Activated T-cell treated with anti-CD3 and anti-CD28 coated beads, Interleukin-2, amount 50 U/mL, for 24 hours (primary cell): ENCODE data around the gene CCDC141.
A peak's percentile ranks its signal among the peaks of the same experiment; 100 is the strongest.

Experiments
- DNase-seq: peaks from one replicate; pipeline ENCODE4 v3.0.0-alpha.2; 2020
- H3K27ac Mint-ChIP-seq: 2 replicates; pipeline ENCODE4 v1.8.0; 2020; ENCODE audit warnings: mild to moderate bottlenecking, mixed read lengths
- H3K27me3 Mint-ChIP-seq: 2 replicates; pipeline ENCODE4 v1.8.0; 2020; ENCODE audit warnings: mixed read lengths
- H3K36me3 Mint-ChIP-seq: 2 replicates; pipeline ENCODE4 v1.8.0; 2020; ENCODE audit warnings: low read depth, mixed read lengths
- H3K4me1 Mint-ChIP-seq: 2 replicates; pipeline ENCODE4 v1.8.0; 2020; ENCODE audit warnings: low read depth, mixed read lengths
- H3K4me3 Mint-ChIP-seq: 2 replicates; pipeline ENCODE4 v1.8.0; 2020; ENCODE audit warnings: mild to moderate bottlenecking, moderate library complexity, mixed read lengths
- H3K9me3 Mint-ChIP-seq: 2 replicates; pipeline ENCODE4 v1.8.0; 2020; ENCODE audit warnings: mixed read lengths

CCDC141 gene

DNA sequence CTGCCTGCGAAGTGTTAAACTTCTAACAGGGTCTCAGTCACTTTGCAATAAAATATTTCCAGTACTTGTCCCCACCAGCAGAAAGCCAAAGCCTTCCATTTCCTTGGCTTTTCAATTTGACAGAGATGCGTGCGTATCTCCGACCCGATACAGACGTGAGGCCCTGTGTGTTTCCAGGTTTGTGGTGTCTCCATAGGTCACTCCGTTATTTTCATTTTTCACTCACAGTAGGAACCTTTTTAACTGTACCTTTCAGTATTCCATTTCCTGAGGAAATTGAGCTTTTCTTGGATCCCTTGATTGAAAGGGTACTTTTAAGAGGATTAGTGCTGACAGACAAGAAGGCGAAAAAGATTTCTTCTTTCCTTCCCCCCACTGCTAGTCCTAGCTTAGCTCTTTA, 126.4 kb downstream of the CCDC141 start:
- no peaks in the 10 kb centered on the region for H3K9me3 Mint-ChIP-seq
- no peaks in the 10 kb centered on the region for H3K27me3 Mint-ChIP-seq
- H3K27ac Mint-ChIP-seq, result no peak overlapping the region
- H3K4me3 Mint-ChIP-seq, result no peak overlapping the region
- H3K36me3 Mint-ChIP-seq, result no peaks in the 10 kb centered on the region
- no peaks in the 10 kb centered on the region for H3K4me1 Mint-ChIP-seq
- DNase-seq, result no peak

DNA sequence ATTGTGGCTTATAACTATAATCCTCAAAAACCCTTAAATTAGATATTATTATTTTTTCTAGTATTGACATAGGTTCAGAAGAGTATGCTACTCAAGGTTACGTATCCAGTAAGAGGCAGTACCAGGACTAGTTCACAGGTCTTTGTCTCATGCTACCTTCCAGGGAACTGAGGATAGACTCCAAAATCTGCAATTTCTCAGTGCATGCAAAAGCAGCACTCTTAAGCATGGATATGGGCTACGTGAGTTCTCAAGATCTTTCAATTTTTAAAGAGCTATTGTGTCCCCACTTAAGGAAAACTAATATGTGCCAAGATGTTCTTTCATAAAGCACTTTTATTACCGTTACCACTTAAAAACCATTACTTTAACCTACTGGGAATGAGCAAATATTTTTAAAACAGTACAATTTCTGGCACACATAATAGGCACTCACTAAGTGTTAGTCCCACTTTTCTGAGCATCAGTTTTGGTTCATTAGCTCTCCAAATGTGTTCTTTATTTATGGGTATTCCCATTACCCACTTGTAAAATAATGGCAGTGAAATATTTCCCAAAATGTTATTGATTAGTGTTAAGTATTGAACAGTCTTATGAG, 128.9 kb downstream of the CCDC141 start:
- H3K36me3 Mint-ChIP-seq, result peaks cover 3% of the 10 kb centered on the region
- no peak for DNase-seq
- no peak overlapping the region for H3K27ac Mint-ChIP-seq
- no peak overlapping the region for H3K4me3 Mint-ChIP-seq
- no peaks in the 10 kb centered on the region for H3K9me3 Mint-ChIP-seq
- H3K4me1 Mint-ChIP-seq, result no peaks in the 10 kb centered on the region
- no peaks in the 10 kb centered on the region for H3K27me3 Mint-ChIP-seq

DNA sequence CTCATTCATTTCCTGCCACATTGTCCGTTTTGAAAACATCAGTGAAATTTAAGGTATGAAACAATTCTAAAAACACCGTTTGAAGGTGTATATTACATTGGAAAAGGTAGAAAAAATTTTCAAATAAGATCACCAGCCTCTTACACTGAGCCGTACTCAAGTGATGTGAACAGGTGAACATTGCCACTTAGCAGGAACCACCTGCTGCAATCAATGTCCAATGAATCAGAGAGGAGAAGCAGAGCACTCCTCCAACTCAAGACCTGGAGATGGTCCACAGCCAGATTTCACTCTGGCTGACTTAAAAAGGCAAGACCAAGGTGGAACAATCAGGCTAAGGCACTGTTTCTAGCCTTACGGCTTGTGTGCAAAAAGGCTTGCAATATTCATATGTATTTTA, 132.4 kb downstream of the CCDC141 start:
- Mint-ChIP-seq H3K27me3 (no peaks in the 10 kb centered on the region), H3K9me3 (no peaks in the 10 kb centered on the region), H3K4me1 (peaks cover 8% of the 10 kb centered on the region), H3K27ac (no peak overlapping the region), H3K36me3 (peaks cover 3% of the 10 kb centered on the region), H3K4me3 (no peak overlapping the region)
- DNase-seq, result no peak

DNA sequence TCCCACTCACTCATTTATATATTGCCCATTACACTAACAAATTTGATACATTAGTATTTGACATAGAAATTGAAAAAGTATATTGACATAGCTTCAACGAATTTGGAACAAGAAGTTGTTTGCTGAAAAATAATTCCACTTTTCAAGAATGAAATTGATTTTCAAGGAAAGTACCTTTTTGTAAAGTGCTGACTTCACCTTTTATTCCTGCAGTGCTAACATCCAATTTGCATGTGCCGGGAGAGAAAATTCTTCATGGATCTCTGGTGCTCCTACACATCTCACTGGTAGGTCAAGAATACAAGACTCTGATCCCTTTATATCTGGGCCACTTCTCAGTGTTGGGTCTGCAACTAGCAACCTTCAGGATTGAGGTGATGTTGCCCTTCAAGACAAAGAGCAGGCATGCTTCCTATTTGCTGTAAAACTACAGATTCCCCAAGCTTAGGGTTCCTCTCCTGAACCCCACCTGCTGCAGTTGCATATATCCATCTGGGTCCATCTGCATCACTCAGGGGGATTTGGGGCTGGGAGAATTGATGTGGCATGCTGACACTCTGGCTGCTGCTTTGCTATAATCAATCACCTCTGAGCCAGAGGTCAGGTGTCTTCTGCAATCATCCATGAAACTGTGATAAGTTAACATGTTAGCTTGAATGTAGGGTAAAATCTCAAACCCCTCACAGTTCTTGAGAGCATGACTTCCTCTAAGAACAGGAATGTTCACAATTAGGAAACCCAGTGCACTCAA, 134.3 kb downstream of the CCDC141 start:
- no peak for DNase-seq
- H3K9me3 Mint-ChIP-seq, result no peaks in the 10 kb centered on the region
- no peak overlapping the region for H3K27ac Mint-ChIP-seq
- no peaks in the 10 kb centered on the region for H3K27me3 Mint-ChIP-seq
- H3K4me1 Mint-ChIP-seq, result peaks cover 12% of the 10 kb centered on the region
- H3K4me3 Mint-ChIP-seq, result no peak overlapping the region
- peaks cover 3% of the 10 kb centered on the region for H3K36me3 Mint-ChIP-seq

DNA sequence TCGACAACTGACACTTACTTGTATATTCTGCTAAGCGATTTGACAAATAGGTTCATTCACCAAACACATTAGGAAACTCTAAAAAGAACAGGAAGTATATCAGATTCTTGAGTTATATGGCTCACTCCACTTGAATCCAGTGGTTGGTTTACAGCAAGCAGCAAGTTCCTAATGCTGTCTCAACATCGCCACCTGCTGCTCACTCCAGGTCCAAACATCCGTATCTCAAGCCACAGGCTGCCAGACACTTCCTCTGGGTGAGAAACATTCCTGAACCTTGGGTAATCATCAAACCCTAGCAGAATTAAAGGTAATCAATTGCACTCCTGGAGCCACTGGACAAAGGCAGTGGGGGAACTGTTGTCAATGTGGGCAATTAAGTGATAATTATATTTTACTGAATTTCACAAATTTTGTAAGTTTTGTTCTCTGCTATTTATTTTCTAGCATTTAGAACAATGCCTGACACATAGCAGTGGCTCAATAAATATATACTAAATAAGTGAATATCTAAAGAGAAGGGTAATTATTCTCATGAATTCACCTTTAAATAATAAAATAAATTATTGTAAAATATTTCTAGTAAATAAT, 135.6 kb downstream of the CCDC141 start:
- H3K4me3 Mint-ChIP-seq, result no peak overlapping the region
- H3K4me1 Mint-ChIP-seq, result peaks cover 12% of the 10 kb centered on the region
- DNase-seq, result peak; percentile 76
- no peaks in the 10 kb centered on the region for H3K9me3 Mint-ChIP-seq
- H3K36me3 Mint-ChIP-seq, result peaks cover 3% of the 10 kb centered on the region
- no peak overlapping the region for H3K27ac Mint-ChIP-seq
- no peaks in the 10 kb centered on the region for H3K27me3 Mint-ChIP-seq

DNA sequence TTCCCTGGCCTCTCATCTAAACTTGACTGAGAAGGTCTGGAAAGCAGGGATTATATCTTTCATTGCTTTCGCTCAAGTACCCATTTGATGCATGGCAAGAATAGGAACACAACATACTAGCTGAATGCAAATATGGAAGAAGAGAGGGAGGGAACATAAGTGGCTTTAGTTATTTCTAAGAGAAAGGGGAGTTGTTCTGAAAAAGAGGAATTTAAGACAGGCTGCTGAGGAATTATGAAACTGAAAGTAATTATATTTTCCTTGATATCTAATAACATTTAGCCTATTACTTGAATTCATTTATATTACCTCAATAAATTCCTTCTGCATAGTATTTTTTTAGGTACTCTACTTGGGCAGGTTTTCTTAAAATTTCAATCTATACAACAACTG, 136.9 kb downstream of the CCDC141 start:
- no peak for DNase-seq
- no peaks in the 10 kb centered on the region for H3K9me3 Mint-ChIP-seq
- peaks cover 12% of the 10 kb centered on the region for H3K4me1 Mint-ChIP-seq
- H3K36me3 Mint-ChIP-seq, result peaks cover 2% of the 10 kb centered on the region
- no peaks in the 10 kb centered on the region for H3K27me3 Mint-ChIP-seq
- H3K4me3 Mint-ChIP-seq, result no peak overlapping the region
- H3K27ac Mint-ChIP-seq, result no peak overlapping the region

DNA sequence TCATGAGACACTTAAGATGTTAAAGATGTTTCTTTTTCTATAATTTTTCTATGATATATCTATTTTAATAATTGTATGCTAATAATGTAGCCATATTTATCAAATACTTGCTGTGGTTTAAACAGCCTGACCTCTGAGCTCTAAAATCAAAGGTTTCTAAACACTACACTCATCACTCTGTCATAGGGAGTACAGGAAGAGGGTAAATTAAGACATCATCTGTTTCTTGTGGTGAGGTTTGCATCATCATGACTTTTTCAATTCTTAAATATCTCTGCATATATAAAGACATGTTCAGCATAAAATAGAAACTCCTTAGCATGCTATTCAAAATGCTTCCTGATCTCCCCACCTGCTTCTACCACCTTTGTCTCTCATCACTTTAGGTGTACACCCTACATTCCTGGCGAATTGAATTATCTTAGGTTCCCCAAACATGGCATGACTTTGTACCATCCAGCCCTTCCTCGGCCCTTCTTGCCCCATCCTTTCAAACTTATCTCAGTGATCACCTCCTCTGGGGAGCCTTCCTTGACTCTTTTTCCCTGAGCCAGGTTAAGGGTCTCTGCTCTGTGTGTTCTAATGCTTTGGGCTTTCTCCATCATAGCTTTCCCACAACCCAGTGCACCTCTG, 137.4 kb downstream of the CCDC141 start:
- Mint-ChIP-seq H3K27me3 (no peaks in the 10 kb centered on the region), H3K9me3 (no peaks in the 10 kb centered on the region), H3K27ac (peak overlapping the region; percentile 4), H3K4me1 (peaks cover 12% of the 10 kb centered on the region), H3K4me3 (no peak overlapping the region), H3K36me3 (no peaks in the 10 kb centered on the region)
- no peak for DNase-seq

DNA sequence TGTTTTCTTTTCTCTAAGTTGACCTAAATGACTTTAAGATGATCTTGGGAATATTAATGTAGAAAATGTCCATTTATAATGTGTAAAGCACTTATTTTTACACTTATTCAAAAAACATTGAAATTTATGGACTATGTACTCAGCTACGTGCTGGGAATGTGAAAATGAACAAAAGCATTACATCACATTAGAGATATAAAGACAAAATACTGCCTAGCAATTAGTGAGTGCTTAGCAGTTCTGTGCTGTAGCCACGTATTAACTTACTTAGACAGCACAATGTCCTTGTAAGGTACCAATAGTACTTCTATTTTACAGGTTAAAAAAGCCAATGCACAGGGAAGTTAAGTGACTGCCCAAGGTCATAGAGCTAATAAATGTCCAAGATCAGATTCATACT, 138.9 kb downstream of the CCDC141 start:
- H3K27me3 Mint-ChIP-seq, result no peaks in the 10 kb centered on the region
- no peak for DNase-seq
- H3K4me3 Mint-ChIP-seq, result no peak overlapping the region
- no peaks in the 10 kb centered on the region for H3K9me3 Mint-ChIP-seq
- peaks cover 12% of the 10 kb centered on the region for H3K4me1 Mint-ChIP-seq
- no peaks in the 10 kb centered on the region for H3K36me3 Mint-ChIP-seq
- no peak overlapping the region for H3K27ac Mint-ChIP-seq

DNA sequence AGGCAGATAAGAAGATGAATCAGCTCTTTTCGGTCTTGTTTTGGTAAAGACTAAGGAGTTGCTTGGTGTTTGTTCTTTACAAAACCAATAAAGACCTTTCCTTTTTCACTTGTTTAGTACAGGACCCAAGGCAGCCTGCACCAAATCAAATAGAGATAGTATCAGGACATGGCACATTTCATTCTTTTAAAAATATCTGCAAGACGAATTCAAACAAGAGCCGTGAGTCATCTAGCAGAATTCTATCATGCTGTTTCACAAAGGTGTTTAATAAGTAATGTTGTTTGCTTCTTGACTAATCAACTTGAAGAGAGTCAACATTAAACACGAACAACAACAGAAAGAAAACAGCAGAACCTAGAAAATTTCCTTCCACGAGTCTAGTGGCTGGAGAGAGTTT, 139.9 kb downstream of the CCDC141 start:
- no peak for DNase-seq
- peaks cover 1% of the 10 kb centered on the region for H3K36me3 Mint-ChIP-seq
- H3K9me3 Mint-ChIP-seq, result no peaks in the 10 kb centered on the region
- no peaks in the 10 kb centered on the region for H3K27me3 Mint-ChIP-seq
- no peak overlapping the region for H3K4me3 Mint-ChIP-seq
- H3K4me1 Mint-ChIP-seq, result peaks cover 12% of the 10 kb centered on the region
- no peak overlapping the region for H3K27ac Mint-ChIP-seq

DNA sequence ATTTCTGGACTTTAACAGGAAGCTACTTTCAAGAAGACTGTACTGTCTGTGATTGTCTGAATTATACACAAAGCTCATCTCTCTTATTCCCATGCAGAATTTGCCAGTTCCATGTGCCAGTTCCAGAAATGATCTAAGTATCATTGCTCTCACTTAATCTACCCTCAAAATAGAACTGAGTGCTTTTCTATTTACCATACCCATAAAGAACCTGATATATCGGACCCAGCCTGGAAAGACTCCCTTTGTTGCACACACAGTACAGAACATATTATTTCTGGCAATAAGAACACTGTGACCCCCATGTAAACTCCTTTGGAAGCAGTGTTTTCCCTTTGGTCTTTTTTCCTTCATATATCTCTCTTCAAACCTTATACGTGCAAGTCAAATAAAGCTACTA, 140.4 kb downstream of the CCDC141 start:
- no peak for DNase-seq
- H3K4me3 Mint-ChIP-seq, result no peak overlapping the region
- peaks cover 5% of the 10 kb centered on the region for H3K36me3 Mint-ChIP-seq
- peaks cover 12% of the 10 kb centered on the region for H3K4me1 Mint-ChIP-seq
- H3K9me3 Mint-ChIP-seq, result no peaks in the 10 kb centered on the region
- no peaks in the 10 kb centered on the region for H3K27me3 Mint-ChIP-seq
- H3K27ac Mint-ChIP-seq, result no peak overlapping the region

DNA sequence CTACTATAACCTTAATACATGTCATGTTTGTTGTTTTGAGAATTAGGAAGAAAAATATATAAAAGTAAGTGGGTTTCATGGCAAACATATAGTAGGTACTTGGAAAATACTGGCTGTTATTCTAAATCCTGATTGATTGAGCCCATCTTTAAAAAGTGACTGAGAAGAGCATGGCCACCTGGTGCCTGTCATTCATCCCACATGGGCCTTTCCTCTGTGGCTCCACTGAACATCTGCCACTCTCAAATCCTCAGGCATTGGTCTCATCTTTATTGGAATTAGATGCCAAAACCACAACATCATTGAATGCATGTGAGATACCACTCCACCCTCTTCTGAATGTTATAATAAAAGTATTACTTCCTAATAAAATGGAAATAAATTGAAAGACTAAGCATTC, 141.1 kb downstream of the CCDC141 start:
- no peak for DNase-seq
- H3K4me3 Mint-ChIP-seq, result no peak overlapping the region
- no peaks in the 10 kb centered on the region for H3K27me3 Mint-ChIP-seq
- H3K4me1 Mint-ChIP-seq, result peaks cover 9% of the 10 kb centered on the region
- peaks cover 9% of the 10 kb centered on the region for H3K36me3 Mint-ChIP-seq
- no peak overlapping the region for H3K27ac Mint-ChIP-seq
- no peaks in the 10 kb centered on the region for H3K9me3 Mint-ChIP-seq

DNA sequence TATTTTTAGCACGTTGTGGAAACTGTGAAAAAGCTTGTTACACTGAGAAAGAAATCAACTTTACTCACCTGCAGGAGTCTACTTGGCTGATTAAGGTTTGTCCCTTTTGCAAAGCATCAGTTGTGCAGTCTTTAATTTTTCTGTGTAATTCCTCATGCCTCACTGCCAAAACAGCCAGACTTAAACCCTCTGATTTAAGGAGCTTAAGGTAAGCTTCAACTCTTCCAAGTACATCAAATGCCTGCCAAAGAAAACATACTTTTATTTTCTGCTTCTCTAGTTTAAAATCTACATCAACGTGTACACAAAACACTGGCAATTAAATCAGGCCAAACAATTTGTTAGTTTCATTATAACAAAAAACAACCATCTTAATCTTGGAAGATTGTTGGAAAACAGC, 144.7 kb downstream of the CCDC141 start:
- DNase-seq, result no peak
- Mint-ChIP-seq H3K9me3 (no peaks in the 10 kb centered on the region), H3K27me3 (no peaks in the 10 kb centered on the region), H3K36me3 (peaks cover 10% of the 10 kb centered on the region), H3K4me1 (no peaks in the 10 kb centered on the region), H3K27ac (no peak overlapping the region), H3K4me3 (no peak overlapping the region)

DNA sequence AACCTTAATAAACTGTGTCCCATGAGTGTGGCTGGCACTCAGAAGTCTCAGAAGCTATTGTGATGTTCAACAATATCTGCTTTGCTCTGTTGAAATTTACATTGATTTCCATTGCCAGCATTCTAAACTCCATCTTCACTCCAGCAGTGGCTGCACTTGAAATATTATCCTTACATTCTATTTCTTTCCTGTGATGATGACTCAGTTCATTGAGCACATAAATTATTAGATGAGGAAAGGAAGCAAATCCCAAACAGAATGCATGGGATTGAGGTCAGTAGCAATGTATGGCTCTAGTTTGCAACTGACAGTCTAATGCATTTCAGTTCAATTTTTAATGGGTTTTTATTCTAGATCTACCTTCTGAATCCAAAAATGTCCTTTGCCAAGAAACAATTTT, 150.3 kb downstream of the CCDC141 start:
- Mint-ChIP-seq H3K27me3 (no peaks in the 10 kb centered on the region), H3K4me1 (no peaks in the 10 kb centered on the region), H3K36me3 (peaks cover 7% of the 10 kb centered on the region), H3K27ac (no peak overlapping the region), H3K9me3 (no peaks in the 10 kb centered on the region), H3K4me3 (no peak overlapping the region)
- DNase-seq, result no peak

DNA sequence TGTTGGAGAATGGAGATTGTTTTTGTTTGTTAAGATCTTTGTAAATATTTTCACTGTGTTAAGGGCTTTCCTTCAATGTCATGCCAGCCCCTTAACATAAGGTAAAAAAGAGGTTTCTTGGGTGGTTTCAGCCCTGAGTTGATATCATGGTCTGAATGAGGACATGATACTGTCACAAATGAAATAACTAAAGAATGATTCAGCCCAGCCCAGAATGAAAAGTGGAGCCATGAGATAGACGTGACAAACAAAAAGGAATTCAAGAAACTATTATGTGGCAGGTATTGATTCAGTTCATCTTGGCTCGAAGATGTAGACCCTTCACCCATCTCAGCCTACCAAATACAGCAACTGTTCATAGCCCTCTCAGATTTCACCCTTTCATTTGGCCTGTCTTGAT, 154.1 kb downstream of the CCDC141 start:
- Mint-ChIP-seq H3K27me3 (no peaks in the 10 kb centered on the region), H3K9me3 (no peaks in the 10 kb centered on the region), H3K4me3 (no peak overlapping the region), H3K36me3 (no peaks in the 10 kb centered on the region), H3K27ac (no peak overlapping the region), H3K4me1 (peaks cover 5% of the 10 kb centered on the region)
- no peak for DNase-seq

DNA sequence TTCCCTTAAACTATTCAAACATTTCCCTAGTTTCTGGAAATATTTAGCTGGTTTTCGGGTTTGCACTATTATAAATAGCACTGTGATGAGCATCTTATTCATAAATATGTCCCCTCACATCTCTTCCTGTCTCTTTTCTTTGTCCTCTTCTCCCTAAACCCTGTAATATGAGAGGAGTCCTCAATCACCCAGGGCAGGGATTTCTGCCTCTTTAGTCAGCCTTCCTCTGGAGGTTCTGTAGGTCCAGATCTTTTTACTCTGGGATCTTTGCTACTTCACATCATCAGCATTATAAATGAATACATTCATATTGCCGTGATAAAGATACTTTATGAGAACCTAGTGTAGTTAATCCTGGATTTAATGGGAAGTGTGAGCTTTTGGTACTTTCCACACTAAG, 154.8 kb downstream of the CCDC141 start:
- H3K27ac Mint-ChIP-seq, result no peak overlapping the region
- peaks cover 5% of the 10 kb centered on the region for H3K4me1 Mint-ChIP-seq
- H3K9me3 Mint-ChIP-seq, result no peaks in the 10 kb centered on the region
- H3K36me3 Mint-ChIP-seq, result no peaks in the 10 kb centered on the region
- no peak overlapping the region for H3K4me3 Mint-ChIP-seq
- H3K27me3 Mint-ChIP-seq, result no peaks in the 10 kb centered on the region
- no peak for DNase-seq
